ENCODE data around the gene SMARCA2.

Gene SMARCA2

GRCh38 chr9:2166203-2166602, 151.1 kb downstream of the SMARCA2 start:
- Histone ChIP-seq H3K36me3 (ENCODE audit: insufficient read depth) (peaks cover 9% of the 10 kb centered on the region; the same call in 1 of the 2 replicates), H3K79me2 (ENCODE audit: insufficient read depth, low read depth) (no peaks in the 10 kb centered on the region; the same call in 1 of the 2 replicates), H3K27ac (no peak overlapping the region), H4K20me1 (ENCODE audit: insufficient read depth) (no peaks in the 10 kb centered on the region), H3K27me3 (ENCODE audit: insufficient read depth, low read depth) (no peaks in the 10 kb centered on the region), H3K4me3 (IDR thresholded peaks at IDR 0.05; ENCODE audit: insufficient read depth, low read depth, low read length) (no peak overlapping the region), H3K4me1 (ENCODE audit: low read depth, poor library complexity, severe bottlenecking) (peaks cover 11% of the 10 kb centered on the region), H3K9ac (no peak overlapping the region), H2AFZ (ENCODE audit: low read depth) (no peak overlapping the region), H3K4me2 (no peak overlapping the region)
- no peak for TF ChIP-seq CTCF (conservative IDR thresholded peaks at IDR 0.05; ENCODE audit: low read depth, low read length)

- H3K27me3 ChIP-seq (ENCODE audit: insufficient read depth, low read depth), result no peaks in the 10 kb centered on the region
- no peak overlapping the region for H3K4me3 ChIP-seq (IDR thresholded peaks at IDR 0.05; ENCODE audit: insufficient read depth, low read depth, low read length)
- H3K36me3 ChIP-seq (ENCODE audit: insufficient read depth), result no peaks in the 10 kb centered on the region
- no peak overlapping the region for H3K9ac ChIP-seq
- H3K27ac ChIP-seq, result no peak overlapping the region
- H2AFZ ChIP-seq (ENCODE audit: low read depth), result no peak overlapping the region
- TF ChIP-seq CTCF (conservative IDR thresholded peaks at IDR 0.05; ENCODE audit: low read depth, low read length), result no peak
- no peaks in the 10 kb centered on the region for H4K20me1 ChIP-seq (ENCODE audit: insufficient read depth)
- H3K4me2 ChIP-seq, result no peak overlapping the region
- H3K4me1 ChIP-seq (ENCODE audit: low read depth, poor library complexity, severe bottlenecking), result peaks cover 10% of the 10 kb centered on the region
- no peaks in the 10 kb centered on the region; the same call in 1 of the 2 replicates for H3K79me2 ChIP-seq (ENCODE audit: insufficient read depth, low read depth)
Observed at GRCh38 chr9:2169035-2169434, 153.9 kb downstream of the SMARCA2 start.

GRCh38 chr9:2170722-2171121, 155.6 kb downstream of the SMARCA2 start:
- no peak overlapping the region for H3K9ac ChIP-seq
- no peak overlapping the region for H3K4me3 ChIP-seq (IDR thresholded peaks at IDR 0.05; ENCODE audit: insufficient read depth, low read depth, low read length)
- no peak overlapping the region for H3K27ac ChIP-seq
- no peaks in the 10 kb centered on the region for H4K20me1 ChIP-seq (ENCODE audit: insufficient read depth)
- peaks cover 4% of the 10 kb centered on the region; the same call in 1 of the 2 replicates for H3K79me2 ChIP-seq (ENCODE audit: insufficient read depth, low read depth)
- H2AFZ ChIP-seq (ENCODE audit: low read depth), result no peak overlapping the region
- H3K36me3 ChIP-seq (ENCODE audit: insufficient read depth), result no peaks in the 10 kb centered on the region
- no peak for TF ChIP-seq CTCF (conservative IDR thresholded peaks at IDR 0.05; ENCODE audit: low read depth, low read length)
- no peaks in the 10 kb centered on the region for H3K27me3 ChIP-seq (ENCODE audit: insufficient read depth, low read depth)
- no peak overlapping the region for H3K4me2 ChIP-seq
- no peaks in the 10 kb centered on the region for H3K4me1 ChIP-seq (ENCODE audit: low read depth, poor library complexity, severe bottlenecking)

GRCh38 chr9:2173170-2173569, 158.0 kb downstream of the SMARCA2 start:
- Histone ChIP-seq H3K4me2 (no peak overlapping the region), H2AFZ (ENCODE audit: low read depth) (no peak overlapping the region), H3K79me2 (ENCODE audit: insufficient read depth, low read depth) (peaks cover 4% of the 10 kb centered on the region; the same call in 1 of the 2 replicates), H3K27me3 (ENCODE audit: insufficient read depth, low read depth) (no peaks in the 10 kb centered on the region), H3K4me3 (IDR thresholded peaks at IDR 0.05; ENCODE audit: insufficient read depth, low read depth, low read length) (no peak overlapping the region), H3K4me1 (ENCODE audit: low read depth, poor library complexity, severe bottlenecking) (no peaks in the 10 kb centered on the region), H3K9ac (no peak overlapping the region), H4K20me1 (ENCODE audit: insufficient read depth) (no peaks in the 10 kb centered on the region; the same call in 1 of the 2 replicates), H3K36me3 (ENCODE audit: insufficient read depth) (no peaks in the 10 kb centered on the region), H3K27ac (no peak overlapping the region)
- TF ChIP-seq CTCF (conservative IDR thresholded peaks at IDR 0.05; ENCODE audit: low read depth, low read length), result no peak
